Right hindlimb (tissue), 1 donor: Measurements from ENCODE around the gene SERPINA5.
"Not testable (repeated sequence)": the region's sequence is repeated elsewhere in the genome, so short reads cannot be mapped to it uniquely, and the experiment has no call there.

Experiments used
- DNase-seq: peaks from one replicate; pipeline ENCODE4 v3.0.0-alpha.2; 2018

The SERPINA5 gene

DNA sequence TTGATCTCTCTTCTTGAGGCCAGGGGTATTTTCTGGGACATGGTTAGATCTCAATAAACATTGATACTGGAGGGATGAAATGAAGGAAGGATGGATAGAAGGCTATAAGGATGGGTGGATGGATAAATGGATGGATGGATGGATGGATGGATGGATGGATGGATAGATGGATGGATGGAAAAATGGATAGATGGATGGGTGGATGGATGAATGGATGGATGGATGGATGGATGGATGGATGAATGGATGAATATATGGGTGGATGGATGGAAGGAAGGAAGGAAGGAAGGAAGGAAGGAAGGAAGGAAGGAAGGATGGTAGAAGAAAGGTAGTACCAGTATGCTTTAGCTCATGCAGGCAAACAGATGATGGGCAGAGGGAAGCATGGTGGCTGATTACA is 3.8 kb upstream of the SERPINA5 start:
- not testable (repeated sequence) for DNase-seq

DNA sequence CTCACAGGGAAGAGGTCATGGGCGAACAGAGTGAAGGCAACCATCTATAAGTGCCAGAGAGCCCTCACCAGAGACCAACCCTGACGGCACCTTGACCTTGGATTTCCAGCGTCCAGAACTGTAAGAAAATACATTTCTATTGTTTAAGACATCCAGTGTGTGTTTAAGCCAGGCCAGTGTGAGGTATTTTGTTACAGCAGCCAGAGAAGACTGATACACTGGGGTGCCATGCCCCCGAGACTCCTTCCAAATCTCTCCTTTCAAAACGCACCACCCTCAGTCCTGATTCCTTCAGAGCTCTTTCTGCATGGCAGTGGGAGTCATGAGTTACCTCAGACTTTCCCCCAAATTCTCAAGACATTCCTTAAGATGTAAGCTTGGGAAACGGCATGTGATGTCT is 2.5 kb upstream of the SERPINA5 start:
- no peak for DNase-seq

DNA sequence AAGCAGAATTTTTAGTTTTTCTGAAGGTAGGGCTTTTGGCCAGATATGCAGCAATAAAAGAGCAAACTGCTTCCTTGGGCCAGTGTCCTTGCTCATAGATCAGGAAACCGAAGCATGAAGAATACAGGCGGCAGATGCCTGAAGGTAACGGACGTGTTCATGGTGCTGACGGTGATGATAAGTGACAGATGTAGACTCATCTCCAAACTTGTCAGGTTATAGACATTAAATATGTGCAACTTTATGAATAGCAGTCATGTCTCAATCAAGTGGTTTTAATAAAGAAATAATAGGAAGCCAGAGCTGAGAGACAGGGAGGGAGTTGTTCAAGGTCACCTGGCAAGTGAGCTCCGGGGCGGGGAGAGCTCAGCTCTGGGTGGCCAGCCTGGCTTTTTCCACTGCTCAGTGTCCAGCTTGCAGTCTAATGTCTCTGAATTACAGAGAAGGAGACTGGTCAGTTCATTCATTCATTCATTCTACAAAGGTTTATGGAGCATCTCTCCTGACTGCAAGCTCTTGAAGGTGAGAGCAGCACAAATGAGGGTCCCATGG is 1.0 kb downstream of the SERPINA5 start:
- no peak for DNase-seq

DNA sequence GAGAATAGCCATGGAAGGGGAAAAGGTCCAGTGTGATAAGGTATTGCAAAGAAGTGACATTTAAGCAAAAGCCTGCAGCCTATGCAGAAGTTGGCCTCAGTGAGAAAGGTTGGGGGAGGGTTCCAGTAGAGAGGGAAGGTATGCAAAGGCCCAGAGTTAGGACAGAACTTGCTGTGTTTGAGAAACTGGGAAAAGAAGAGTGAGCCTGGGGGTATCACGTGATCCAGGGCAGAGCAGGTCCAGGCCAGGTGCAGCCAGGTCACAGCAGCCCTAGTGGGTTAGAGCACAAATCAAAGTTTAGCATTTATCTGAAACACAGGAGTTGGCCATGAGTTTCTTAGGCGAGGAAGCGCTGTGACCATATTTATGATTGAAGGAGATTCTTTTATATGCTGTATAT is 1.6 kb downstream of the SERPINA5 start:
- DNase-seq = no peak

DNA sequence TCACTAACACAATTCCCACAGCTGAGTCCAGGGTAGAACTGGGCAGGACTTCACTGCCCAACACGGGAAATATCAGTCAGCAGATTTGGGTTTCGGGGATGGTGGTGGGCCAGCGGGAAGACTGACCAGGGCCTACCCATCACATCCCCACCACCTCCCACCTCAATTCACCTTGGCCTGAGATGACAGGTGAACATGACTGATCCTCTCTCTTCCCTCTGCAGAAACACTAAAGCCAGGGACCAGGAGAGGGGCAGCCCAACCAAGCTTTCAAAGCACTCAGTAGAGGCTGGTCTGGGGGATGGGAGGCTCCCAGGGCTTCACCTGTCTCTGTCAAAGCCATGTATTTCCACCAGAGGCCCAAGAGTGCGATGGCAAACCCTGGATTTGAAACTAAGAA is 2.3 kb downstream of the SERPINA5 start:
- no peak for DNase-seq

DNA sequence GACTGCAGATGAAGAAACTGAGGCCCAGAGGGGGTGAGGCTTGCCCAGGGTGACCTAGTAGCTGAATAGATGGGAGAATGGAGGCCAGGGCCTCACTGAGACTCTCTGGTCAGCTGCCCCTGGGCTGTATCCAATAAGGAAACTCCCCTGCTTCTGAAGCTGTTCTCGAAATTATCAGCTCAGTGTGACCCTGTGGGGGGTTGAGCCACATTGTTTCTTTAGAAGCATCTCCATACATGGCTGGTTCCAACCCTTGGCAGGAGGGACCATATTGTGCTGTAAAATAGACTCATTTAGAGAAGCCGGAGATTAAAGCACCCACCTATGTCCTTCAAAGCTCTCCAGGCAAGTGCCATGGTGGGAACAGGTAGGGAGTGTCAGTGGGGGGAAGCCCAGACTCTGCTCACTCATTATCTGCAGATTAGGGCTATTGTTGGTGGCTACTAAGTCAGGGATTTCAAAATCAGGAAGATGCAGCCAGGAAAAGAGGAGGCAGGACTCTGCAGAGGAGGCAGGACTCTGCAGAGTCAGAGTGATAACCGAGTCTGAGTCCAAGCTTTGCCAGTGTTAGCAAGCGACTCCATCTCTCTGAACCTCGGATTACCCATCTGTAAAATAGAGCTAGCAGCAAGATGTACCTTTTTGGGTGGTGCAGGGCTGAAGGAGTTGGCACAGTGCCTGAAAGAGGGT is 3.5 kb downstream of the SERPINA5 start:
- DNase-seq = no peak

DNA sequence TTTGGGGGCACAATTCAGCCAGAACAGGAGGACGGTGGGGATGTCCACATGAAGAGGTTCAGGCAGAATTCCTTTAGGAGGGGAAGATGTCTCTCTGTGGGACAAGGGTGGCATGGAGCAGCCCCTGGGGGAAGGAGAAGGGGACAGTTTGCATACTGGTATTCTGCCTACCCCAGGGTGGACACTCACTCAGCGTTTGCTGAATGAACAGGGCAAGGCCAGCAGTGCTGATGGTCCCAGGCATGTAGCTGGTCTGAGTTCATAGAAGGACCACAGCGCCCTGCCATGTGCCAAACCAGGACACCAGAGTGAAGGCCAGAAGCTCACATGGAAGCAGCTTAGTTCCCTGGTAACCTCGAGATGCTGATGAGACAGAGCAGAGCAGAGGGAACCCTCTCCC is 5.4 kb downstream of the SERPINA5 start:
- no peak for DNase-seq

DNA sequence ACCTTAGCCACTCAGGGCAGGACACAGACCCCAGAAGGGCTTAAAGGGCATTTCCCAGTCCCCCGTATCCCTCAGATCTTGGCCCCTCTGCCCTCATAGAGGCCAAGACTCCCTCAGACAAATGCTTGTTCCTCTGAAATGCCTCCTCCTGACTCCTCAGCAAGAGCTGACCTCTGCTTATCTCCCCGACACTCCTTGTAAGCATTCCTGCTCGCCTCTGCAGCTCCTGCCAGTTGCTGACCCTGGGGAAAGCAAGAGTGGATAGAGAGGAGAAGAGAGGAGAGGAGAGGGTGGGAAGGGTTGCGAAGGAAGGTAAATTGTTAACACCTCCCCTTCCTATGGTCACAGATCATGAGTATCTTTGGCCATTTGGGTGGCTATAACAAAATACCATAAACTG is 7.1 kb downstream of the SERPINA5 start:
- DNase-seq = no peak

DNA sequence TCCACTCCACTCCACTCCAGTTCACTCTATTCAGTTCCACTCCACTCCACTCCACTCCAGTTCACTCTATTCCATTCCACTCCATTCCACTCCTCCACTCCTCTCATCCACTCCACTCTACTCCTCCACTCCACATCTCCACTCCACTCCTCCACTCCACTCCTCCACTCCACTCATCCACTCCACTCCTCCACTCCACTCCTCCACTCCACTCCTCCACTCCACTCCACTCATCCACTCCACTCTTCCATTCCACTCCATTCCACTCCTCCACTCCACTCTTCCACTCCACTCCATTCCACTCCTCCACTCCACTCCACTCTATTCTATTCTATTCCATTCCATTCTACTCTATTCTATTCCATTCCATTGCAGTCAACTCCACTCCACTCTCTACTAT is 9.8 kb downstream of the SERPINA5 start:
- no peak for DNase-seq

DNA sequence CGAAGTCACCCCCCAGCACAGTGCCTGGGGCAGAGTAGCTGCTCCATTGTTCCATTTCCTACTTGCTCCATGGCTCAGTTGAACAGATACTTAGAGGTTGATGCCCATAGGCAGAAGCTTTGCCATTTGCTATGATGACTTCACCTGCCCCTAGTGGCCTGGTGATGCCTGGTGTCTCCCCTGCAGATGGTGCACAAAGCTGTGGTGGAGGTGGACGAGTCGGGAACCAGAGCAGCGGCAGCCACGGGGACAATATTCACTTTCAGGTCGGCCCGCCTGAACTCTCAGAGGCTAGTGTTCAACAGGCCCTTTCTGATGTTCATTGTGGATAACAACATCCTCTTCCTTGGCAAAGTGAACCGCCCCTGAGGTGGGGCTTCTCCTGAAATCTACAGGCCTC is 10.6 kb downstream of the SERPINA5 start:
- DNase-seq = no peak

DNA sequence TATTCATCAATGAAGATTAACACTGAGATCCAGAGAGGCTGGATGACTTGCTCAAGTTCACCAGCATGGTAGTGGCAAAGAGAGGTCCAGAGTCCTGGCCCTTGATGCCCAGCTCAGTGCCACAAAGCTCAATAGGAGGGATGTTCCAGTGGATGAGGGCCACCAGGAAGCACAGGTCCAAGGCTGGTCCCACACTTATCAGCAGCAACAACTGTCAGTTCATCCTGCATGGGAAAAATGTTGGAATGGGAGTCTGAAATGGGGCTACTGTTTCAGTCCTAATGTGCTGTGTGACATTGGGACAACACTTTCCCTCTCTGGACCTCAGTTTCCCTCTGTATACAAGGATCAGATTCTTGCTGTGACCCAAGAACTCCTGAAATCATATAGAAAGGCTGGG is 11.2 kb downstream of the SERPINA5 start:
- no peak for DNase-seq

DNA sequence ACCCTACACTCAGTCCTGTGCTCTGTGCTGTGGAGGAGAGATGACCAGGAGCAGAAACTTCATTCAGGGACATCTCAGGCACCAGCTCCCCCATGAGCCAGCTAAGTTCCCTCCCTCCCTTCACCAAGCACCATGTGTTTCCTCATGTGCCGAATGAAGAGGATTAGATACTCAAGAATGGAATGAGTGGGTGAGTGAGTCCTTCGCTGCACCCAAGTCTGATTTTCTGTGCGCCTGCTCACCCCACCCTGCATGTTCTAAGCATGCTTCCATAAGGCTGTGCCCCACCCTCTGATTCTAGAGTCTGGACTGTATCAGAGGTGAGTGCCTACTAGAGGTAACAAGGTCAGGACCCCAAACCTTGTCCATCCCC is 12.1 kb downstream of the SERPINA5 start:
- DNase-seq = no peak

DNA sequence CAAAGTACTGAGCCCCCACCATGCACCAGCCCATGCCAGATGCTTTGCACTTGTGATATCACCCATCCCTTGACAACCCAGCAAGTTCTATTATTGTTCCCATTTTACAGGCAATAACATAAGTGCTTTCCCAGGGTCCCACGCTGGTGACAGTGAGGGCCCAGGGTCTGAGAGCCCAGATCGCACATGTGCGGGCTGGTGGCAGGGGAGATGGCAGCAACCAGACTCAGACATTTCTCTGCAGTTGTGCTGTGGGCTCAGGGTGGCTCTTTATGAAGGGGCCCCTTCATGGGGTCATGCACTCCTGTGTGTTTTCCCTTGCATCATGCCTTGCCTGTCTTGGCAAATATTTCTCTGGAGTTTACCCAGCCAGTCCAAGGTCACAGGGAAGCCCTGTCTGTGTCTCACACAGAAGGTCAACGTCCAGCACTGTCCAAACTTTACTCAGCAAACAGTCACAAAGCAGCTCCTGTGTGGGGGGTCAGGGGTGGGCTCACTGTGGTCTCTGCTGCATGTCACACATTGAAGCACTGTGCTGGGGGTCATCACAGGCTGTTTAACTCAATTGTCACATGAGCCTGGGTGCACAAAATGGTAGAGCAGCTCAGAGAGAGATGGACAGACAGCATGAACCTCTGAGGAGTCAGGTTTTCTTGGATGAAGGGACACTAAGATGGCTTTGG is 12.7 kb downstream of the SERPINA5 start:
- no peak for DNase-seq

DNA sequence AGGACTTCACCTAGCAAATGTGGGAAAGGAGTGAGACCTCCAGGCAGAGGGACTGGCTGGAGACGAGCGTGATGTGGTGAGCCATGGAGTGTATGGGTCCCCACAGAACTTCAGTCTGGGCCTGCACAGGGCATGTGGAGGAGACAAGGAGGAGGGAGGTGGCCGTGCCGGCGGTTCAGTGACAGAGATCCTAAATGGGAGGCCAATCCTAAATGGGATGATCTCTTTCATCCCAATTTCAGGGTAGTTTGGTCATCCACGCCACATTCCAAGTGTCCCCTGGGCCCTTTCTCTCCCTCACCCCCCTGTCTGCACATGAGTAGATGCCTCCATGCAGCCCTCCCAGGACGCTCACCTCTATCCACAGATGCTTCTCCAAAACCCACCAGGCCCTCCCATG is 13.2 kb downstream of the SERPINA5 start:
- DNase-seq = no peak

DNA sequence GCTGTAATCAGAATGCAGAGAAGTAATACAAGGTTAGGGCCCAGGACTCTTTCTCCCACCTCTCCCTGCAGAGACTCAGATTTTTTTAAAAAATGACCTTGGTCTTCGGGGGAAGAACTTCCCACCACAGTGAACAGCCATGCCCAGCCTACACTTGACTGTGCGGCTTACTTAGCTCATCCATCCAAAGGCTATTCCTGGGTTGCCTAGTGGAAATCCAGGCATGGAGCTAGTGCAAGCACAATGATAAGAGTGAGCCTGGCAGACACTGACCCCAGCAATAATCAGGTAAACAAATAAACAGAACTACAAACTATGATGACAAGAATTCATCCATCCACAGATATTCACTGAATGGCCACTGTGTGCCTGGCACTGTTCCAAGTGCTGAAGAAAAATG is 14.7 kb downstream of the SERPINA5 start:
- no peak for DNase-seq

DNA sequence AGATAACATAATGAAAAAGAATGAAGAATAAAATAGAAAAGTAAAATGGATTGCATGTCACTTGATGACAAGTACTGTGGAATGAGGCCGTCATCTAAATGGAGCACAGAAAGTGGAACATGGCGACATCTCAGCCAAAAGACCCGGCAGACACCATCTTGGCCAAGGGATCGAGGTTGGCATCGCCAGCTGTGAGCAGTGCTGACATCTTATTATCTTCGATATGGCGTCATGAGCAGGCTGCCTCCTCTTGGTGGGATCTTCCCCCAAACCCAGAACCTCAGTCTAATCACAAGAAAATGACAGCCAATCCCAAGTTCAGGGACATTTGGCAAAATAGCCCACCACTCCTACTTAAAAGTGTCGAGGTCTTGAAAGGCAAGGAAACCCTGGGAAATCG is 15.1 kb downstream of the SERPINA5 start:
- DNase-seq = no peak

DNA sequence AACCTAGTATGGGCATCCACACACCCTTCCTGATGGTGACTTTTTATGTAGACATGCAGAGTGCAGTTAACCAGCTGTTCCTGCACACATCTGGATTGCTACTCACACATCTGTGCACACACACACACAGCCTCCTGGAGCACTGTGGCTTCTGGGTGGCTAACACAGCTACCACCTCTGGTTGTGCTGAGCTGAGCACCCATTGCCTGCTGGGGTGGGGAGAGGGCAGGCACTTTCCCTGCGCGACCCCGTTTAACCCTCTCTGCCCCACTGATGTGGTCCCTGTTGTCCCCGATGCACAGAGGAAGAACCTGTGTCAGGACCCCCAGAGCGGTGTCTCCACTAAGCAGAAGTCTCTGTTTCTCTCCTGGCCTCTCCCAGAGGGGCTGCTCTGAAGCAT is 16.6 kb downstream of the SERPINA5 start:
- no peak for DNase-seq

DNA sequence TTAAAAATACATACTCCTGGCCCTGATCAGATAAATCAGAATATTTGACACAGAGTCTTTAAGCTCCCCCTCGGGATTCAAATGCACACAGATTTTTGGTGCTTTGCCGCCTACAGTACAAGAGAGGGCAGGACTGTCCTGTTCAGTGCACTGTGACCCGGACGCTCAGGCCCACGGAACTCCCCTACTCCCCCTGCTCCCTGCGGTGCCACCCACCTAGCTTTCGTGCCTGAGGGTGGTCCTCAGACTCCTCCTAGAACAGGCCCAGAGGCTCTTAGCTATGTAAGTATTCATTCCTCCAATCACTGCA is 17.2 kb downstream of the SERPINA5 start:
- DNase-seq = no peak

DNA sequence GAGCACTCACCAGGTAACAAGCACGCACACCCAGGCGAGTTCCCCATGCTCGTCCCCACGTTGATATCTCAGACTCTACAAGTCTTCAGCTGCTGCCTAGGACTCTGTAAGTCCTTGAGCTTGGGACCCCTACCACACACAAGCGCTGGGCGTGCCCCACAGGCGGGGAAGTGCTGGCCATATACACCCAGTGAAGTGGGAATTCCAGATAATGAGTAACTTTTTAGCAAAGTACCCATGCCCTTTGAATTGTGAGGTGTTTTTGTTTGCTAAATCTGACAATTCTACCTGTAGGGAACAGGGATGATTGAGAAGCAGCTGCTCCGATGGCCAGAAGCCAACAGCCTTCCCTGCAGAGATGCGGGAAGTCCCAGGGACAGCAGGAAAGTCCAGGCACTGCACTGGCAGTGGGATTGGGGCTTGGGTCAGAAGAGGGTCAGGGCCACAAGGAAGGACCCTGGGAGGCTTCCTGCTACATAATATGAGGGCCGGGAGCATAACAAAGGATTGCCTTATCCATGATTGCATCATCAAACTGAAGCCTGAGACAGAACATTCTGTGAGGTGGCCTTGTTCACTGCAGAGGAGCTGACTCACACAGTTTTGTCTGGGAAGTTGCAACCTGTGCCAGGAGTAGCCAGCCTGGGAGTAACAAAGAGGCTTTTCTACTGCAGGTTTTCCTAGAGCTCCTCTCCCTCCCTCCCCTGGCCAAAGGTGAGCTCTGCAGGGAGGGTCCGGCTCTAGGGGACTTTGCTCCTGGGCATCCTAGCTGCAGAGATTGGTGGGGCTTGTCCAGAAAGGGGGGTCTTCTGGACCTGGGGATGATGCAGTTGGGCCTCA is 17.8 kb downstream of the SERPINA5 start:
- DNase-seq = peak; percentile 55

DNA sequence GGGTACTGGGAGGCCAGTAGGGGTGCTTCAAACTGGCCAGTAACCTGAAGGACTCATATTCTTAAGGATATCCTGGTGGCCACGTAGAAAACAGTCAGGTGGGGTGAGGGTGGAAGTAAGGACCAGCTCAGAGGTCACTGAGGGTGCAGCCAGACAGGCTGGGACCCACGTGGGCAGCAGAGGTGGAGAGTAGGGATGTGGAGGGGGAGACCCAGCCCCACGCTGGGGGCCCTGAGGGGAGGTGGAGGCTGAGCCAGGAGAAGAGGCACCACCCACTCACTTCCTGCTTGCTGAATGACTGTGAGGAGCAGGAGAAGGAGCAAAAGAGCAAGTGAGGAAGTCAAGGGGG is 18.4 kb downstream of the SERPINA5 start:
- DNase-seq = no peak

DNA sequence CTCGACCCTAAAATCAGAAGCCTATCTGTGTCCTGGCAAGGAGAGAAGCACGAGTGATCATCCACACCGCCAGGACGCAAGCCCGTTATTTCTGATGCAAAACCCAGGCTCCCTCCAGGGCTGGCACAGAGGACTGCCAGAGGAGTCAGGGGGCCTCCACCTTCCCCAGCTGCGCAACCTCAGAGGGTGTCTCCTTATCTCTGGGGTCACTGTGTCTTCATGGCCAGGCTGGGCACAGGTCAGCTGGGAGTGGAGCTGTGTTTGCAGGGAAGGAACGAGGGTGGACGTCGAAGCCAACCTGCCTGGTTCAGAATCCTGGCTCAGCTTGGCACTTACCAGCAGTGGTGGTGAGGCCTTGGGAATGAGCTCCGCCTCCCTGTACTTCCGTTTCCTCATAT is 18.9 kb downstream of the SERPINA5 start:
- no peak for DNase-seq

DNA sequence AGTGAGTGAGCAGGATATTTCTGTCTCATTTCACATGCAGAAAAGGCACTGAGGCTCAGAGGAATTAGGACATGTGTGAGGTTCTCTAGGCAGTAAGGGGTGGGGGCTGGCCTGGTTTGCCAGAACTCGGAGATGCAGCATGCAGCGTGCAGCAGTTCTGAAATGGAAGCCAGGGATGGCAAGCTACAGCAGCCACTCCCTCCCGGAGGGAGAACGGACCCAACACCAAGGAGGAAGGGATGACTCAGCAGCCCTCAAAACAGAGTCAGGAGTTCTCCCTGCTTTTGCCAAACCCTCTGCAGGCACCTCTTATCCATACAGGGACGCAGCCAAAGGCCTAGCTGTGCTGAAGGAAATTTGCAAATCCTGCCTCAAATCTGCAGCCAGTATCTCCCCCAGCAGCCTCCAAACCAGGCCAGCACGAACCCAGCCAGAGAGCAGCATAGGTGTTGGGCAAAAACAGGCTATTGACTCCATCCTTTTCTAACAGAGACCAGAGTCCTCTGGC is 20.7 kb downstream of the SERPINA5 start:
- DNase-seq = peak; percentile 77

DNA sequence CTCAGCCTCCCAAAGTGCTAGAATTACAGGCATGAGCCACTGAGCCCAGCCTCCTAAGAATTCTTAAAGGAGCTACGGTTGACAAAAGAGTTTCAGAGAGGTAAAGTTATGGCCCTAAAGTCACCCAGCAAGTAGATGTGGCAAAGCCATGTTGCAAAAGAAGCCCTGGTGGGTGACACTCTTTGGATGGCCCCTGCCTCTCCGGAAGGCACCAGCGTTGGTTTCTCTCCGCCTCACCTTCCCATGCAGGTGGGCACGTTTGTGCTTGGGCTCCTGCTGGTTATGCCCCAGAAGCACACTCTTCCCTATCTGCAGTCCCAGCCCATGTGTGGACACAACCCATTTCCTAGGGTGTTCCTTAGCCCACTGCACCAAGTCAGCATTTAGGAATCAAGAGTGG is 21.5 kb downstream of the SERPINA5 start:
- DNase-seq = no peak

DNA sequence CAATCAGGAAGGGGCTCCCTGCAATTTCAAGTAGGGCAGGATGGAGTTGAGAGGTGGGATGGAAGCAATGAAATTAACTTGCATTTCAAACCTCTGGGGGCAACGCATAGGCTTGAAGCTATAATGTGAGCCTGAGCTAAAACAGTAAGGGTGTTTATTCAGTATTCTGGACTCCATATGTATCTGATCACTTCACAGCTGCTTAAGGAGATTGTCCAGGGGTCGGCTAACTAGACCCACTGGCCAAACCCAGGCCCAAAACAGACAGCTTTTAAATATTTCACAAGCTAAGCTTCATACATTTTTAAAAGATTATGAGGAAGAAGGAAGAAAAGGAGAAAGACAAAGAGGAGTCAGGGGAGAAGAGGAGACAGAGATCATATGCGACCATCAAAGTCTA is 24.1 kb downstream of the SERPINA5 start:
- no peak for DNase-seq
